ENCODE results near the gene NEURL2.

DNA sequence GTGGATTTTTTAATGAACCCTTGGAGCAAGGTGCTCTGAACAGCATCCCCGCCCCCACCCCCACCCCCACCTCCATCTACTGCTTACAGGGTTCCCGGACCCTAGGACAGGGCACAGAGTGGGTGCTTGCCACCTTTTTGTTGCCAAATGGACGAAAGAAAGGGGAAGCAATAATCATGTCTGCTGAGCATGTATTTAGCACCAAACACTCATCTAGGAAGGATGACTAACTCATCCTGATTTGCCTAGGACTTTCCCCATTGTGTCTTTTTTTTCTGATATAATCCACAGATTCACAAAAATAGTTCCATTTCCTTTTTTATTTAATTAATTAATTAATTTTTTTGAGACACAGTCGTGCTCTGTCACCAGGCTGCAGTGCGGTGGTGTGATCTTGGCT, 22.1 kb upstream of the NEURL2 start:
- TF ChIP-seq, protein P1, sequence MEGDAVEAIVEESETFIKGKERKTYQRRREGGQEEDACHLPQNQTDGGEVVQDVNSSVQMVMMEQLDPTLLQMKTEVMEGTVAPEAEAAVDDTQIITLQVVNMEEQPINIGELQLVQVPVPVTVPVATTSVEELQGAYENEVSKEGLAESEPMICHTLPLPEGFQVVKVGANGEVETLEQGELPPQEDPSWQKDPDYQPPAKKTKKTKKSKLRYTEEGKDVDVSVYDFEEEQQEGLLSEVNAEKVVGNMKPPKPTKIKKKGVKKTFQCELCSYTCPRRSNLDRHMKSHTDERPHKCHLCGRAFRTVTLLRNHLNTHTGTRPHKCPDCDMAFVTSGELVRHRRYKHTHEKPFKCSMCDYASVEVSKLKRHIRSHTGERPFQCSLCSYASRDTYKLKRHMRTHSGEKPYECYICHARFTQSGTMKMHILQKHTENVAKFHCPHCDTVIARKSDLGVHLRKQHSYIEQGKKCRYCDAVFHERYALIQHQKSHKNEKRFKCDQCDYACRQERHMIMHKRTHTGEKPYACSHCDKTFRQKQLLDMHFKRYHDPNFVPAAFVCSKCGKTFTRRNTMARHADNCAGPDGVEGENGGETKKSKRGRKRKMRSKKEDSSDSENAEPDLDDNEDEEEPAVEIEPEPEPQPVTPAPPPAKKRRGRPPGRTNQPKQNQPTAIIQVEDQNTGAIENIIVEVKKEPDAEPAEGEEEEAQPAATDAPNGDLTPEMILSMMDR (IDR thresholded peaks at IDR 0.05; ENCODE audit: low read depth, low read length, missing input control) = no peak
- TF ChIP-seq EGR1 (IDR thresholded peaks at IDR 0.05; ENCODE audit: low read depth in 2 of 2) (no peak), SP1 (IDR thresholded peaks at IDR 0.05) (no peak), YY1 (IDR thresholded peaks at IDR 0.05) (no peak)
- TF ChIP-seq, protein P2, sequence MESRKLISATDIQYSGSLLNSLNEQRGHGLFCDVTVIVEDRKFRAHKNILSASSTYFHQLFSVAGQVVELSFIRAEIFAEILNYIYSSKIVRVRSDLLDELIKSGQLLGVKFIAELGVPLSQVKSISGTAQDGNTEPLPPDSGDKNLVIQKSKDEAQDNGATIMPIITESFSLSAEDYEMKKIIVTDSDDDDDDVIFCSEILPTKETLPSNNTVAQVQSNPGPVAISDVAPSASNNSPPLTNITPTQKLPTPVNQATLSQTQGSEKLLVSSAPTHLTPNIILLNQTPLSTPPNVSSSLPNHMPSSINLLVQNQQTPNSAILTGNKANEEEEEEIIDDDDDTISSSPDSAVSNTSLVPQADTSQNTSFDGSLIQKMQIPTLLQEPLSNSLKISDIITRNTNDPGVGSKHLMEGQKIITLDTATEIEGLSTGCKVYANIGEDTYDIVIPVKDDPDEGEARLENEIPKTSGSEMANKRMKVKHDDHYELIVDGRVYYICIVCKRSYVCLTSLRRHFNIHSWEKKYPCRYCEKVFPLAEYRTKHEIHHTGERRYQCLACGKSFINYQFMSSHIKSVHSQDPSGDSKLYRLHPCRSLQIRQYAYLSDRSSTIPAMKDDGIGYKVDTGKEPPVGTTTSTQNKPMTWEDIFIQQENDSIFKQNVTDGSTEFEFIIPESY (IDR thresholded peaks at IDR 0.05) = no peak
